ENCODE data around the gene SLC5A11. TPM values are rescaled to one million over a fixed set of nuclear protein-coding genes. Genes with fewer than 3 reads are reported as not detected.

The SLC5A11 gene, protein sequence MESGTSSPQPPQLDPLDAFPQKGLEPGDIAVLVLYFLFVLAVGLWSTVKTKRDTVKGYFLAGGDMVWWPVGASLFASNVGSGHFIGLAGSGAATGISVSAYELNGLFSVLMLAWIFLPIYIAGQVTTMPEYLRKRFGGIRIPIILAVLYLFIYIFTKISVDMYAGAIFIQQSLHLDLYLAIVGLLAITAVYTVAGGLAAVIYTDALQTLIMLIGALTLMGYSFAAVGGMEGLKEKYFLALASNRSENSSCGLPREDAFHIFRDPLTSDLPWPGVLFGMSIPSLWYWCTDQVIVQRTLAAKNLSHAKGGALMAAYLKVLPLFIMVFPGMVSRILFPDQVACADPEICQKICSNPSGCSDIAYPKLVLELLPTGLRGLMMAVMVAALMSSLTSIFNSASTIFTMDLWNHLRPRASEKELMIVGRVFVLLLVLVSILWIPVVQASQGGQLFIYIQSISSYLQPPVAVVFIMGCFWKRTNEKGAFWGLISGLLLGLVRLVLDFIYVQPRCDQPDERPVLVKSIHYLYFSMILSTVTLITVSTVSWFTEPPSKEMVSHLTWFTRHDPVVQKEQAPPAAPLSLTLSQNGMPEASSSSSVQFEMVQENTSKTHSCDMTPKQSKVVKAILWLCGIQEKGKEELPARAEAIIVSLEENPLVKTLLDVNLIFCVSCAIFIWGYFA
- total RNA-seq (1 to 10 TPM in 1 of 2 donors, under 1 TPM in 1; 0.39 to 1.3 TPM), polyA plus RNA-seq (ENCODE audit: insufficient read depth, low read depth, low replicate concordance) (0.78 TPM)
- long read RNA-seq, donor 1 = 0 reads
- long read RNA-seq, donor 2, partial matches to known transcripts = 14 of 14 reads
- long read RNA-seq, donor 2, other reads (novel, unspliced or antisense) = 0 of 14 reads

DNA sequence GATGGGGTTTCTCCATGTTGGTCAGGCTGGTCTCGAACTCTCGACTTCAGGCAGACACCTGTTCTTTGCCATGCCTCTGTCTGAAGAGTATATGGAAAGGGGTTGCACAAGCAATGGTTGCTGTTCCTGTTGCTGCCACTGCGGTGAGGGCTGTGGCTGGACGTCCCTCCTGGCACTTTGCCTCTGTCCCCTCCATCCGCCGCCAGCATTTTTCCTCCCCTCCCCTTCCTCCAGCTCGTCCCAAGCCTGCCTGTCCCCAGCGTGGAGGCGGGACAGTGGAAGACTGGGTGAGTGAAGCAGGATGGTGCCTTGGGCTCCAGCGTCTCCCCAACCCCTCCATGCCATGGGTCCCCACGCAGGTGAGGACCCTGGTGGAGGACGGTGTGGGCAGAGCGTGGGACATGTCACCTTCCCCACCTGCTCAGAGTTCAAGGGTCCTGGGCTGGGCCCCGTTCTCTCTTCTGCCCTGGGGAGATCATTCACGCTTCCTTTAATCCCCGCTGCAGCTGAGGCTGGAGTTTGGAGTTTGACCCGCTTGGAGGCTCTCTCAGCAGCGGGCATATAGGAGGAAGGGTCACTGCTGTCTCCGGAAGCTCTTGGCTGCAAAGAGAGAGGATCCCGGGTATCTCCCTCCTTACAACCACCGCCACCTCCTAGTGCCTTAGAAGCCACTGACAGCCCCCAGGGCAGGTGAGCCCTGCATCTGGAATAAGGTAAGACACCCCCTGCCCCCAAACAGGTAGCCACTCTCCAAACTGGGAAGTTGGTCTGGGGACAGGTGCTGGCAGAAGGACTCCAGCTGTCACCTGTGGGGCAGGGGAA is at the start of gene SLC5A11:
TSS of gene SLC5A11 (plus strand) at position 238 of the 822 bp plus-strand sequence. CDS start 12,681 bp downstream, outside the sequence.
- Histone ChIP-seq H3K4me1 (peaks cover 6% of the 10 kb centered on the region), H3K4me3 (no peak within 1 kb of the TSS), H3K27ac (no peak within 1 kb of the TSS), H3K36me3 (ENCODE audit: low read depth, missing control alignments) (no peaks in the 10 kb centered on the region), H3K9me3 (no peaks in the 10 kb centered on the region), H3K27me3 (no peaks in the 10 kb centered on the region)
- 82 to 90% methylated on average over 18 to 21 of the region's 21 CpGs for WGBS, 2 donors
- TF ChIP-seq, protein P1, sequence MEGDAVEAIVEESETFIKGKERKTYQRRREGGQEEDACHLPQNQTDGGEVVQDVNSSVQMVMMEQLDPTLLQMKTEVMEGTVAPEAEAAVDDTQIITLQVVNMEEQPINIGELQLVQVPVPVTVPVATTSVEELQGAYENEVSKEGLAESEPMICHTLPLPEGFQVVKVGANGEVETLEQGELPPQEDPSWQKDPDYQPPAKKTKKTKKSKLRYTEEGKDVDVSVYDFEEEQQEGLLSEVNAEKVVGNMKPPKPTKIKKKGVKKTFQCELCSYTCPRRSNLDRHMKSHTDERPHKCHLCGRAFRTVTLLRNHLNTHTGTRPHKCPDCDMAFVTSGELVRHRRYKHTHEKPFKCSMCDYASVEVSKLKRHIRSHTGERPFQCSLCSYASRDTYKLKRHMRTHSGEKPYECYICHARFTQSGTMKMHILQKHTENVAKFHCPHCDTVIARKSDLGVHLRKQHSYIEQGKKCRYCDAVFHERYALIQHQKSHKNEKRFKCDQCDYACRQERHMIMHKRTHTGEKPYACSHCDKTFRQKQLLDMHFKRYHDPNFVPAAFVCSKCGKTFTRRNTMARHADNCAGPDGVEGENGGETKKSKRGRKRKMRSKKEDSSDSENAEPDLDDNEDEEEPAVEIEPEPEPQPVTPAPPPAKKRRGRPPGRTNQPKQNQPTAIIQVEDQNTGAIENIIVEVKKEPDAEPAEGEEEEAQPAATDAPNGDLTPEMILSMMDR (IDR thresholded peaks at IDR 0.05) = no peak
- TF ChIP-seq POLR2A (IDR thresholded peaks at IDR 0.05) = no peak
- no peak for DNase-seq
- intact Hi-C loops (cut with DNase I; ENCODE audit: low total_unique reads) = no loop called here

DNA sequence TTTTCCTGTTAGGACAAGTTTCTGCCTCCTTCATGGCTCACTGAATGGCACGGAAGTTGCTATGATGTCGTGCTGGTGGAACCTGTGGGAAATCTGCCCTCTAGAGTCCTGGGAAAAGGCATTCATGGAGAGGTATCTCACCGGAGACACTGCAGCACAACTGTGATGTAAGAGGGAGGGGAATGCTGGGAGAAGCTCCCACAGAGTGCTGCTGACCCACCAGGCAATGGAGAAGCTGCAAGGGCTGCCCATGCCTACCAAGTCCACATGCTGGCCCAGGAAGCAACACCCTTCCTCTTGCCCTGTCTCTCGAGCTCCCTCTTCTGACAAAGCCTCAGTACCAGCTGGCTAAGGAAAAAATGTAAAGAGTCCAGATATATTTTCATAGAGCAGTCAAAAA is 45.2 kb upstream of the SLC5A11 start:
- TF ChIP-seq POLR2A (IDR thresholded peaks at IDR 0.05) = no peak
- TF ChIP-seq, protein P1 (IDR thresholded peaks at IDR 0.05) = no peak
- no peaks in the 10 kb centered on the region for H3K4me1 ChIP-seq
- H3K36me3 ChIP-seq (ENCODE audit: low read depth, missing control alignments) = no peaks in the 10 kb centered on the region
- H3K27ac ChIP-seq = no peak overlapping the region
- no peak overlapping the region for H3K4me3 ChIP-seq
- no peaks in the 10 kb centered on the region for H3K9me3 ChIP-seq
- no peak for DNase-seq
- 83 to 86% methylated on average over 4 of the region's 4 CpGs for WGBS, 2 donors
- H3K27me3 ChIP-seq = no peaks in the 10 kb centered on the region
- intact Hi-C loops (cut with DNase I; ENCODE audit: low total_unique reads) = no loop called here

DNA sequence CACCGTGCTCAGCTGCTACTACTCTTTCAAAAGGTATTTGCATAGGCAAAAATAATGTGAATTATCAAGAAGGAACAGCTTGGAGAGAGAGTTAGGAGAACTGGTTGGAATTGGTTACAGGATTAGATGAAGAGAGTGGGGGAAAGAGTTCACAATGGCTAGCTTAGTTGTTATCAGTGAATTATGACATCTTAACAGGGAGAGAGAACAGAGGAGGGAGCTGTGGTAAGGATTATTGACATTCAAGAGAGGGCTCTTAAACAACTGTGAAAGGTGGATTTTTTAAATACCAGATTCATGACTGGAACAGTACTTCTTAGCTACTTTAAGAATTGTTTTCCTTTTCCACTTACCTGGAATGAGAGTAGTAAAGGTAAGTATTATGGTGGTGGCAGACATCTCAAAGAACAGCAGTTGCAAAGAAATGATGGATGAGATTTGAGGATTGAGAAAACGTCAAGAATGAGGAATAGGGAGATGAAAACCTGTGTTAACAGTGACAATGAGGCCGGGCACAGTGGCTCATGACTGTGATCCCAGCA is 43.9 kb upstream of the SLC5A11 start:
- intact Hi-C loops (cut with DNase I; ENCODE audit: low total_unique reads) = no loop called here
- Histone ChIP-seq H3K27me3 (no peaks in the 10 kb centered on the region), H3K4me3 (no peak overlapping the region), H3K4me1 (no peaks in the 10 kb centered on the region), H3K36me3 (ENCODE audit: low read depth, missing control alignments) (no peaks in the 10 kb centered on the region), H3K9me3 (no peaks in the 10 kb centered on the region), H3K27ac (no peak overlapping the region)
- TF ChIP-seq POLR2A (IDR thresholded peaks at IDR 0.05) = no peak
- TF ChIP-seq, protein P1 (IDR thresholded peaks at IDR 0.05) = no peak
- DNase-seq = no peak
- WGBS, 2 donors = 83 to 88% methylated on average over 3 of the region's 3 CpGs

DNA sequence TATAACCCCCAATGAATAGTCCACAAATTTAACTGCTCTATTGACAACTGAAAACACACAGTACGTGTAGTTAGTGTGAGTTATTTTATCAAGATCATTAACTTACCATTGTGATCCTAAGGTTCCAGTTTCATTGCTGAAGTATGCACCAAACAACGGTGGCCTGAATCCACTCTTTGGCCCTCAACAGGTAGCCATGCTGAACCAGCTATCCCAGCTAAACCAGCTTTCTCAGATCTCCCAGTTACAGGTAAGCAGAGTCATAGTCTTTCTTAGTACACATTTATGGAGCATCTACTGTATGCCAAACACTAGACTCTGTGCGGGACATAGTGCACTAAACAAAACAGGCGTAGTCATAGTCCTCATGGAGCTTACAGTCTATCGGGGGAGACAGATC is 40.3 kb upstream of the SLC5A11 start:
- no peak for DNase-seq
- H3K27ac ChIP-seq = no peak overlapping the region
- H3K4me1 ChIP-seq = no peaks in the 10 kb centered on the region
- H3K4me3 ChIP-seq = no peak overlapping the region
- no peaks in the 10 kb centered on the region for H3K27me3 ChIP-seq
- no peaks in the 10 kb centered on the region for H3K36me3 ChIP-seq (ENCODE audit: low read depth, missing control alignments)
- WGBS, 2 donors = 88 to 92% methylated on average over 5 of the region's 5 CpGs
- no peaks in the 10 kb centered on the region for H3K9me3 ChIP-seq
- intact Hi-C loops (cut with DNase I; ENCODE audit: low total_unique reads) = no loop called here
- TF ChIP-seq POLR2A (IDR thresholded peaks at IDR 0.05) = no peak
- TF ChIP-seq, protein P1 (IDR thresholded peaks at IDR 0.05) = no peak

Data from testis (tissue), 5 donors.